ENCODE results near the gene IRAG1.

The IRAG1 gene

DNA sequence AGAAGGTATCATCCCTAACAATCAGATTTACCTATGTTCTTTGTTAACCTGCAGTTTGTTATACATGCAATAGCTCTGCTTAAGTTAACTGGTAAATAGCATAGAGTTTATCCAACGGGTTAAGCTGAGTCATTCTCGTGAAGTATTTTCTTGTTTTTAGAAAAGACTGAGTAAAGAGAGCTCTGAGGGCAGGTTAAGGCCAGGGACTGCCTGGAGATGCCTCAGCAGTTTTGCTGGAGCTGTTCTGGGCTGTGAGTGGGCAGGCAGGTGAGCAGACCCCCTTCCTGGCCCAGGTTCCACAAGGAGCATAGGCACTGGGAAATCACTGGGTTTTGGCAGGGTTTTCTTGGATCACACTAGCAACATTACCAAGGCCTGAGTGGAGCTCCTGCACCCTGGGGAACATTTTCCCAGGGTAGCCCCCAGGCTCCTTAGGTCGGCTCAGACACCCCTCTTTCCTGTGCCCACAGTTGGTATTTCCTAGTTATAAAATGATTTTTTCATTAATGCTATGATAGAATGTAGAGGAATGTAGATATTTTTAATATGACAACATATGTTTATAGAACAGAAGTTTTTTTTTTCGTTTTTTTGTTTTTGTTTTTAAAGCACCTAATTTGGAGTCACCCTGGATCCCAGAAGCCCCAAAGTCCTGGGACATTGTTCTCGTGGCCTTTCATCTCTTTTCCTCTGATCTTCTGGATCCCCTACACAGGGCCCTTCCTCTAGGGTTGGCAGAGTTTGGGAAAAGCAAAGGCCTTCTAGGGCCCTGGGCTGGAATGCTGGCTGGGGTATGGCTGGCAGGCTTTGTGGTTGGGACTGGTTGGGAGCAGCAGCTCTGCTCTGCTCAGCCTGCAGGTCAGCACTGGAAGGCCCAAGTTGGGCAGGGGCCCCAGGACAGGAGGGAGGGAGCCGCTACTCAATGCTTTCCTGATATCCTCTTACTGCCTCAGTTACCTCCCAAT, 26.7 kb downstream of the IRAG1 start:
- DNase-seq (ENCODE audit: insufficient read length, low spot score): no peak
- TF ChIP-seq POLR2A (IDR thresholded peaks at IDR 0.05; ENCODE audit: low read depth, low read length): no peak
- FAIRE-seq: no peak

DNA sequence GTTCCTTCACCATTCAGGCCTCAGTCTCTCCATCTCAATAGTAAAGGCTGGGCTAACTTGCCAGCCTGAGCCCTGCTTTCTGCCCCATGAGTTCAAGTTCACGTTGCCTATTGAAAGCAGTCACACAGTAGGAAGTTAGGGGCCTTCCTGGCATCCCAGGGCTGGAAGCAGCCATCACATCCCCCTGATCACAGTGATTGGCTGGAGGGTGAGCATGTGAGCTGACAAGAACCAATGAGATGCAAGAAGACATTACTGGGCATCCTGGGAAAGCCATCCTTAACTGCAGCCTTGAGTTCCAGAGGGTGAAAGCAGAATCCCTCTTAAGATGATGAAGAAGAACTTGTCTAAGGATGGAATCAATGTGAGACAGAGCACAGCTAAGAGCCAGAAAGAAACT, 29.1 kb downstream of the IRAG1 start:
- FAIRE-seq: no peak
- TF ChIP-seq POLR2A (IDR thresholded peaks at IDR 0.05; ENCODE audit: low read depth, low read length): no peak
- DNase-seq (ENCODE audit: insufficient read length, low spot score): no peak

DNA sequence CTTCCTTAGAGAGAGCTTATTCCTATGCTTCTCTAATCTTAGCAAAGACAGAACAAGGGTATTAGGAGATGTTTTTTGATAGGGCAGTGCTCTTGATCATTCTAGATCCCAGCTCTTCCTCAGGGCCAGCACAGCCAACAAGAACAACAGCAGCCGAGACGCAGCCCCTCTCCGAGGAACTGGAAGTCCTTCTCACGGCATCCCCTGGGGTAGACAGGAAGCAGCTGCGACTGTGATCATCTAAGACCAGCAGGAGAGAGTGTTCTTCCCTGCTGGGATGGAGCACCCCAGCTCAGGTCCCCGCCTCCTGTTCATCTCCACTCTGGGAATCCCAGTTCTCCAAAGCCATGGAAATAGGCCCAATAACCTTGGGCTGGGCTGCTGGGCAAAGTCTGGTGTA, 29.6 kb downstream of the IRAG1 start:
- DNase-seq (ENCODE audit: insufficient read length, low spot score): no peak
- no peak for FAIRE-seq

DNA sequence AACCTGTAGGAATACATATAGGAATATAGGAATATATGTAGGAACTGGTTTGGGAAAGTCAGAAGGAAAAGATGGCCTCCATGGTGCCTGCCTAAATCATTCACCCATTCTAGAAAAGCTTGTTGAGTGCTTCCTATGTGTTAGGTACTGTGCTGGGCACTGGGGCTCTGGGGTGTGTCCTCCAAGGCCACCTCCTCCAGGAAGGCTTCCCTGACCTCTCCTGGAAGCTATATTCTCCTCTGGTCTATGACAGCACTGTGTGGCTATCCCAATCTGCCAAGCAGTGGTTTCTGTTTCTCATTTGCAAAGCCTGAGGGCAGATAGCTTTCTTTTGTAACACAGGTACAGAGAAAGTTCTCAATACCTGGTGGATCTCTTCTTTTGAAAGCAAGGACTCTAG, 30.2 kb downstream of the IRAG1 start:
- no peak for DNase-seq (ENCODE audit: insufficient read length, low spot score)
- no peak for FAIRE-seq
- no peak for TF ChIP-seq POLR2A (IDR thresholded peaks at IDR 0.05; ENCODE audit: low read depth, low read length)

More for the DNA sequence above, 29.6 kb downstream of the IRAG1 start:
- TF ChIP-seq POLR2A (IDR thresholded peaks at IDR 0.05; ENCODE audit: low read depth, low read length): no peak

DNA sequence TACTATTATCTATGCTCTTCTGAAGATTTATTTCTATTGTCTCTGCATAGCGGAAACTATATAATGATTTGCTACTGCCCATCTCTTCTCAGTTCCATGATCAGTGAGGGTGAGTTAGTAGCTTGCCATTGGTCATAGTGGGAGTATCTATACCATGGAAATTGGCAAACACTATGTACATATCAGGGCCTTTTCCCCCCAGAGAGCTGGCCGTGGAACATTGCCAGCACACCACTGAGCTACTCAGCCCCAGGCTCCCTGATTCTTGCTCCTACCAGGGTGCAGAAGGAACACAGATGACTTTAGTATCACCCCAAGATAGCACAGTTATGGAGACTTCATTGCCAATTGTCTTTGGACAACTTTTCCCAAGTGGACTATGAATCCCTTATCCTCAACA, 33.2 kb downstream of the IRAG1 start:
- no peak for TF ChIP-seq POLR2A (IDR thresholded peaks at IDR 0.05; ENCODE audit: low read depth, low read length)
- FAIRE-seq (no peak), DNase-seq (ENCODE audit: insufficient read length, low spot score) (no peak)

DNA sequence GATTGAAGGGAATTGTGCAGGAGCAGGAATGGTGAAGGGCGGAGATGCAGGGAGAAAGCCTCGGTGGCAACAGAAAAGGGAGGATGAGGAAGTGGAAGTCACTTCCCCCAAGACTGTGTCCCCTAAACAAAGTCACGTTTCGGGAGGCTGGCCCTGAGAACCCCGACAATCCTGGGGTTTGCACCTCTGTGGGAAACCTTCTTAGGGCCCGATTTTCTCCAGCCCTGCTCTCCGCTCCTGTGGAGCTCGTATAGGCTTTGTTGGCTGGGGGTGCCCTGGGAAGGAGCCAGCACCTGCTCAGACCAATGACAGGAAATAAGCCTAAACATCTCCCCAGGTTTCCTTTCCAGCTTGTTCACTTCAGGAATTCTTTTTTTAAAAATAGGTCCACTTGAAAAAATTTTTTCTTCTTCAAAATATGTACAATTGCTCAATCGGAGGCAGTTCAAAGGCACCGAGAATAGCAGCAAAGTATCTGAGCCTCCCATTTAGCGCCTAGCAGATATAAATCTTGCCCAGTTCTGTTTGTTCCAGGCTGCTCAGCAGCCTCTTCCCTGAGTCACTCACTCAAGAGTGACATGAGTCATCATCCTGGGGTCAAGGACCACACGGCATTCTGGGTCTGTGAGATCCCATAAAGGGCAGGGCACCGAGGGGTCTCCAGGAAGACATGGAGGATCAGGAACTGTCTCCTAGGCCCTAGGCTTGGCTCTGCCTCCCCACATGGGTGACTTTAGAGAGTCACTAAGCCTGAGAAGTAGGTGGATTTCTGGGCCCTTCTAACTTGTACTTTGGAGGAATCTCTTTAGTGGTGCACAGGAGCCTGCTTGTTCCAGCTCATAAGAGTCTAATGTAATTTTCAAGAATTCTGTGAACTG, 34.0 kb downstream of the IRAG1 start:
- no peak for TF ChIP-seq POLR2A (IDR thresholded peaks at IDR 0.05; ENCODE audit: low read depth, low read length)
- DNase-seq (ENCODE audit: insufficient read length, low spot score) (peak; percentile 30), FAIRE-seq (no peak)

DNA sequence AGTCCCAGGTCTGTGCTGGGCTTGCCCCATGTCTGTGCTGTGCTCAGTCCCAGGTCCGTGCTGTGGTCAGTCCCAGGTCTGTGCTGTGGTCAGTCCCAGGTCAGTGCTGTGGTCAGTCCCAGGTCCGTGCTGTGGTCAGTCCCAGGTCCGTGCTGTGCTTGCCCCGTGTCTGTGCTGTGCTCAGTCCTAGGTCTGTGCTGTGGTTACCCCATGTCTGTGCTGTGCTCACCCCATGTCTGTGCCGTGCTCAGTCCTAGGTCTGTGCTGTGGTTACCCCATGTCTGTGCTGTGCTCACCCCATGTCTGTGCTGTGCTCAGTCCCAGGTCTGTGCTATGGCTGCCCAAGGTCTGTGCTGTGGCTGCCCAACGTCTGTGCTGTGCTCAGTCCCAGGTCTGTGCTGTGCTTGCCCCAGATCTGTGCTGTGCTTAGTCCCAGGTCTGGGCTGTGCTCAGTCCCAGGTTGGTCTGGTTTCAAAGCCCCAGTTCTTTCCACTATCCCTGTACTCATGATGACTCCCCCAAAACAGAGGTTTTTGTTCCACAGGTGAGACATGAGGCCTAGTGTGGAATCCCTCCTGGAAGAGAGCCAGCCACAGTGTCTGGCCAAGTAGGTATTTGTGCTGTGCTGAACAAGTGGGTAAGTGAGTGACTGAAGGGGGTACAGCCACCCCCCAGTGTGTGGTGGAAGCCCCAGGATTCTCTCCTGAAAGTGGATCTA, 34.8 kb downstream of the IRAG1 start:
- no peak for DNase-seq (ENCODE audit: insufficient read length, low spot score)
- FAIRE-seq: no peak
- TF ChIP-seq POLR2A (IDR thresholded peaks at IDR 0.05; ENCODE audit: low read depth, low read length): no peak

DNA sequence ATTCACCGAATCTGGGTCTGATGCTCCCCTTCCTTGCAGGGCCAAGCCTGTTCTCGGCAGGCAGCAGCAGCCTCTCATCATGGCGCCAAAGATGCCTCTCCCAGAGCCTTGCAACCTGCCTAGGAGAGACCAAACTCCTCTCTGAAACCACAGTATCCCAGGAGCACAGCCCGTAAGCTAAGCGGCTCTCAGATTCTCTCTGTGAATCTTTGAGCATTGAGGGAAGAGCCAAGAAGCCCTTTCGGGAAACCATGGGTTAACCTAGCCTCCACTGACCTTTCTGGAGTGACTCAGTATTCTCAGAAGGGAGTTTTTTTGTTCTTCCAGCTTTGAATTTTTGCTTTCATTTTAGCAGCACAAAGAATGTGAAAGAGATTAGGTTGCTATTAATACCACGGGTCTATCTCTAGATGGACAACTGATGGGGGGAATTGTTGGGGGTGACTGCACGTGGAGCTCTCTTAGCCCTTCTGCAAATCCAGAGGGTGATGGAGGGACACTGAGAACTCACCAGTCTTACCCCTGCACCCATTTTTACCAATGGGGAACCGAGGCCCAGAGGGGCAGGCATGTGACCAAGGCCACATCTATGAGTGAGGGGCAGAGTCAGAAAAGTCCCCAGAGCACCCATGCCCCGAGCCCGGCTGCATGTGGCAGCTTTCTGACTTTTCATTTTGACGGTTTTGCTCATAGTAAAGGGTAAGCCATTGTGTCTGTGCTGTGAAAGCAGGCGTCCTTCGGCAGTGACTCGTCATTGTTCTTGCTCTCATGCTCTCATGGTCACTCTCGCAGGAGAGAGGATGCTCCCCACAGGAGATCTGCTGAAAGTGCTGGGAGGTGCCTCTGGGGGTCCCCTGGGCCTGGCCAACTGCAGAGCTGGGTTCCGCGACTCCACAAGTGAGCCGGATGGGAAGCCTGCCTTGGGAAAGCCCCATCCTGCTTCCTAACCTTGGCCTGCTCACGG, 36.0 kb downstream of the IRAG1 start:
- DNase-seq (ENCODE audit: insufficient read length, low spot score) (no peak), FAIRE-seq (no peak)
- TF ChIP-seq POLR2A (IDR thresholded peaks at IDR 0.05; ENCODE audit: low read depth, low read length): no peak

DNA sequence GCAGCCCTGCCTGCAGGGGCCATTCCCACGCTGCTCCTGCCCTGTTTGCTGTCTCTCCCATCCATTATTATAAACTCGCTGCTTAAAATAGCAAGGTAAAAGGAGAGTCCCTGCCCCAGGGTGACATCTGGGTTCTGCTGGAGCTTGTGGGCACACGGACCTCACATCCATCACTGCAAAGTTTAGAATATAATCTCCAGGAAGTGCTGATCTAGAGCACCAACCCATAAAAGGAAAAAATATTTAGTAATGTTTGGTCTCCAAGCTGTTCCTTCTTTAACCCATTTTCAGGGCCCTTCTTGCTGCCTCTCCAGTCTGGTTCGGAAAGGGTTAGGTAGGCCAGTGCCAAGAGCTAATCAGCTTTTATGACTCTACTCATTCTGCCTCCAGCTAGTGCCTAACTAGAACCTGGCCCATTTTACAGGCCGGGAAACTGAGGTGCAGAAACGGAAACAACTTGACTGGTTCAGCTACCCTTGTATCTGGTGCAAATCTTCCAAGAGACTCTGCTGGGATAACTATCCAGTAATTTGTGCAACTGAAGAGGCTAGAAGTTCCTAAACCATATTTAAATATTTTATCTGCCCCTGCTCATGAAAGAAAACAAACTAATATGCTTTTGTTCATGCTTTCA, 37.5 kb downstream of the IRAG1 start:
- DNase-seq (ENCODE audit: insufficient read length, low spot score) (no peak), FAIRE-seq (no peak)
- no peak for TF ChIP-seq POLR2A (IDR thresholded peaks at IDR 0.05; ENCODE audit: low read depth, low read length)

DNA sequence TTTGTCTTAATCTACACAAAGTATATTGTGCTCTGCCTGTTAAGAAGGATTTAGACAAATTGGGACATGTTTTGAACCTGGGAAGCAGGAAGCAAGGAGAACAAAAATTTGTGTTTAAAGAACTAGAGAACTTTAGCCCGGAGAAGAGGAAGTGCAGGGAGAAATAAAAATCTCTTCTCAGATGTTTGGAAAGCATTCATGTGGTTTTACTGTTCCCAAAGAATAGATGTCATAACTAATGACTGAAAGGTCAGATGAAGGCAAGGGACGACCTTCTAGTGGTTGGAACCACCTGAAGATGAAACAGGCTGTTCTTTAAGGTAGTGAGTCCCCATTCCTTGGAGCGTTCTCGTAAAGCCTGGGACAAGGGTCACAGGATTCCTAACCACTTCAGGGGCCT, 38.3 kb downstream of the IRAG1 start:
- TF ChIP-seq POLR2A (IDR thresholded peaks at IDR 0.05; ENCODE audit: low read depth, low read length): no peak
- DNase-seq (ENCODE audit: insufficient read length, low spot score) (no peak), FAIRE-seq (no peak)

DNA sequence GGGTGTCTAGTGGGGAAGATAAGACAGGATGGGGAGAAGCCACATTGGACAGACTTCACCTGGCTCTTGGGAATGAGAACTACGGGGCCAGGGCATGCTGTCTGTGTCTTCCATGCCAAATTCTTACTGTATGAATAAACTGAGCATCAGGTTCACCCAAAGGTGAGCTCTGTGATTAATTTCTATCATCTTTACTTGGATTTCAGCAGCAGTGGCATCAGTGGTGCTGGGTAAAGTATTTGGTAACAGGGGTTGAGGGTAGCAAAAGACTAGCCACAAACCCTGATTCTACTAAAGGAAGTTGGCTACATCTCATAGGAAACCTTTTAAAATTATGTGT, 38.8 kb downstream of the IRAG1 start:
- FAIRE-seq (no peak), DNase-seq (ENCODE audit: insufficient read length, low spot score) (no peak)
- no peak for TF ChIP-seq POLR2A (IDR thresholded peaks at IDR 0.05; ENCODE audit: low read depth, low read length)

DNA sequence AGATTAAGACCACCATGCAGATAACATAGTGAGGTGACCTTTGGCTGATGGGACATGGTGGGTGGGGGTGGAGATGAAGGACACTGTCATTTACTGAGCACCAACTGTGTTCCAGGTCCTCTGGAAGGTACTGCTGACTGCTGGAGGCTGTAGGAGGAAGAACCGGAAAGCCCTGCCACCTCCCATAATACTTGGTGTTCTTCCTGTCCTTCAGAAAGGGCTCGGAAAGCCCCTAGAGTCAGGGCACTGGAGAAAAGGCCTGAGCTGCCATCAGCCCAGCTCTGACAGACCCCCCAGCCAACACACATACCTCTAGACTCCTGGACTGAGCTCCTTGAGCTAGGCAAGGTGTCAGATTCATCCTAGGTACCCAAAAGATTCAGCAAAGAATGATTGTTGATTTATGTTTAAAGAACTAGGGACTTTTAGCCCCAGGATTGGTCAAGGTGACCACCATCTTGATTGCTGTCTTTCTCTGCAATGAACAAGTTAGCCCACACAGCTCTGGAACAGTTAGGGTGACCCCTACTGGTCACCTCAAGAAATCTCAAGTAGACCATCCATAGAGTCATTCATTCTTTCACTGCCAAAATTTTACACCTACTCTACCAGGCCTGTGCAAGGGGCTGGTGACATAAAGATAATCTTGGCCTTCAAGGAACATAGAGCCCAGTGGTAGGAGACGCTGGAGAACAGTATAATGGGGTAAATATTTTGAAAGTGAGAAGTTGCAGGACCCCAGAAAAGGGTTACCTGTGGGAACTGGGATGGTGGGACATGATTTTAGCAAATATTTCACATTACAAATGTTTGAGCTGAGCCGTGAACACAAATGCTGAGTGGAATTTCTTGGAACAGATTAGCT, 39.4 kb downstream of the IRAG1 start:
- FAIRE-seq (no peak), DNase-seq (ENCODE audit: insufficient read length, low spot score) (peak; percentile 33)
- no peak for TF ChIP-seq POLR2A (IDR thresholded peaks at IDR 0.05; ENCODE audit: low read depth, low read length)

All from H54 (cell line).